Measurements from ENCODE around the gene NCBP1.

The NCBP1 gene

GRCh38 chr9:97660847-97661246 lies 27.2 kb downstream of the NCBP1 start:
- DNase-seq (ENCODE audit: extremely low read depth, low read depth): no peak

DNA sequence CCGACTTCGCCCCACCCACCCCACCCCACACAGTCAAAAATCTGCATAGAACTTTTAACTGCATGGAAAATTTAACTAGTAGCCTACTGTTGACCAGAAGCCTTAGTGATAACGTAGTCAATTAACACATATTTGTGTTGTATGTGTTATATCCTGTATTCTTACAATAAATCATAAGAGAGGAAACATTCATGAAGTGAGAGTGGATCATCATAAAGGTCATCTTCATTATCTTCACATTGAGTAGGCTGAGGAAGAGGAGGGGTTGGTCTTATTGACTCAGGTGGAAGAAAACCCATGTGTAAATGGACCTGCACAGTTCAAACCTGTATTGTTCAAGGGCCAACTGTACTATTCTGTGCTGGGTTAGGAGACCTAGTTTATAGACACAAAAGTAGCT lies 32.1 kb downstream of the NCBP1 start:
- no peak for DNase-seq (ENCODE audit: extremely low read depth, low read depth)
- TF ChIP-seq CTCF (IDR thresholded peaks at IDR 0.05; ENCODE audit: low read depth, low read length): no peak

More at GRCh38 chr9:97660847-97661246, 27.2 kb downstream of the NCBP1 start:
- no peak for TF ChIP-seq CTCF (IDR thresholded peaks at IDR 0.05; ENCODE audit: low read depth, low read length)

DNA sequence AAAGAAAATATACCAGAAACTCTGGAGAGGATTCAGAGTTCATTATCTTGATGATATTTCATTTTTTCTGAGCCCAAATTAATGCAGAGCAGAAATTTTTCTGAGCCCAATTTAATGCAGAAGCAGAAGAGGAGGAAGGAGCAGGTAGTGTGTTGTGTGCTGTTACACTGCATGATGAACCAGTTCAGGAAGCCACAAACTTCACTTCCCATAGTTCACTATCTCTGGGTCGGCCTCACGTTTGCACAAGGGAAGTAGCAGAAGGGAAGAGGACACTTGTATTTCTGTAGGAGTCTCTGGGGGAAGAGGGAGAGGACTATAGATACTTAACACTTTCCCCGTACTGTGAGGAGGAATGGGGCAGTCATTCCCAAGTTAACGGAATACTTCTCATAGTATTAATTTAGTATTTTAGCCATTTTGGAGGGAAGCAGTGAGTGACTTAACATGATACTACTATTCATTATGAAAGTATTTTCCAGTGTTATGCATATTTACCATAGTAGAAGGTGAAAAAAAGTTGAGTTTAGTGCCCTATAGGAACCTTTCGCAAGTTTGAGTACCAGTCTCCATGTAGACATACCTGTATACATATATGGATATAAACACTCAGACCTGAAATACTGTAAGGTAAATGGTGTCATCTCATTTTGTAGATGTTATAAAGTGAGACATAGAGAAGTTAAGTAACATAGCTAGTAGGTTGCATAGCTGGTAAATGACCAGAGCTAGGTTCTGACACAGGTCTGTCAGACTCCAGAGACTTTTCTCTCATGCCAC lies 33.5 kb downstream of the NCBP1 start:
- DNase-seq (ENCODE audit: extremely low read depth, low read depth): no peak
- TF ChIP-seq CTCF (IDR thresholded peaks at IDR 0.05; ENCODE audit: low read depth, low read length): no peak

GRCh38 chr9:97668485-97668884 lies 34.9 kb downstream of the NCBP1 start:
- DNase-seq (ENCODE audit: extremely low read depth, low read depth): no peak
- no peak for TF ChIP-seq CTCF (IDR thresholded peaks at IDR 0.05; ENCODE audit: low read depth, low read length)

DNA sequence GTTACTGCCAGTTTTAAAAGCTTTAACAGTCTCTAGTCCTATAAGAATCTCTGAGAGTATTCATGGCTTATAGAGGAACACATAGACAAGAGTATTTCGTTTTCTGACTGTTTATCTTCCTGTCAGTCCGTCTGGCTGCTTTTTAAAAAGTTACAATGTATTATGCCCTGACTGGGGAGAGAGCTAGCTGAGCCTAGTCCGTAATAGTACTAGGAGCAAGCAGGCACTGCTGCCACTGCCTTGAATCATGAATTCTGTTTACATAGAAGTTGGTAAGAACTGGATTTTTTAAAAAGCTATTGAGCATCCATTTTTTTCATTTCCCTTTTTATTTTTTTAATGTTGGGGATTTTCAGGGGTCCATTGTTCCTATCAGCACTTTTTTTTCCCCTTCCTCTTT lies 37.0 kb downstream of the NCBP1 start:
- DNase-seq (ENCODE audit: extremely low read depth, low read depth): no peak
- TF ChIP-seq CTCF (IDR thresholded peaks at IDR 0.05; ENCODE audit: low read depth, low read length): no peak

DNA sequence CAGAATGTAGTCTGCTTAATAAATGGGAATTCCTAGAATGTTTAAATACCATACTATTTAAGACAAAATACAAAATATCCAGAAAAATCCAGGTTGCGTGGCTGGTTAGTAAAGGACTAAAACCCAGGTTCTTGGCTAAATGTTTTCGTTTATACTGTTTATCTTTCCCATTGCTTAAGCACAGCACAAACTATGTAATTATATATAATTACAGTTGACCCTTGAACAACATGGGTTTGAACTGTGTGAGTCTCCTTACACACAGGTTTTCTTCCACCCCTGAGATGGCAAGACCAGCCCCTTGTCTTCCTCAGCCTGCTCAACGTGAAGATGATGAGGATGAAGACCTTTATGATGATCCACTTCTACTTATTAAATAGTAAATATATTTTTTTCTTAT lies 38.8 kb downstream of the NCBP1 start:
- no peak for DNase-seq (ENCODE audit: extremely low read depth, low read depth)
- no peak for TF ChIP-seq CTCF (IDR thresholded peaks at IDR 0.05; ENCODE audit: low read depth, low read length)

DNA sequence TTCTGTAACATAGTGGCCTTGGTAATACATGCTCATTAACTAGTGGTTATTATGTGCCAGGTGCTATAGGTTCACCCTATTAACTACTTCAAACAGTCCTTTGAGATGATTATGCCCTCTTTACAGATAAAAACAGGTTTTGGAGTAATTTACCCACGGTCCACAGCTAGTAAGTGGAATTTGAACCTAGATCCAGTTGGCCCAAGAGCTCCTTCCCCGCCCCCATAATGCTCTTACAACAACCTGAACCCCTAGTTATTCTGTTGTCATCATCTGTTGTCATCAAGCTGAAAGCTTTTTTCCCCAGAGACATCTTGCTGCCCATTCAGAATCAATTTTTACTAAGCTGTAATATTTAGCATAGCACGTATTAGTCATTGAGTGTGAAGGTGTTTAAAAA lies 40.3 kb downstream of the NCBP1 start:
- no peak for DNase-seq (ENCODE audit: extremely low read depth, low read depth)
- no peak for TF ChIP-seq CTCF (IDR thresholded peaks at IDR 0.05; ENCODE audit: low read depth, low read length)
